Mesenchymal stem cell (in vitro differentiated cells and primary cell): ENCODE results near the gene ZBTB7C.

Experiments used
- DNase-seq: peaks from one replicate; pipeline ENCODE4 v3.0.0-alpha.2; 2013
- H2AFZ ChIP-seq: one replicate; pipeline ENCODE4 v1.6.1; 2013; ENCODE audit warnings: low read depth, mild to moderate bottlenecking, control low read depth, inconsistent platforms, low read length, moderate library complexity
- H2AK5ac ChIP-seq: 2 replicates; pipeline ENCODE4 v1.6.1; 2013; ENCODE audit warnings: low read length, moderate library complexity, mild to moderate bottlenecking, inconsistent platforms; ENCODE audit not compliant: severe bottlenecking
- H2BK120ac ChIP-seq: one replicate; pipeline ENCODE4 v1.6.1; 2013; ENCODE audit warnings: low read depth, mild to moderate bottlenecking, inconsistent platforms, low read length, moderate library complexity
- H2BK12ac ChIP-seq, 2 experiments: one replicate each; pipeline ENCODE4 v1.6.1; 2013; ENCODE audit warnings: inconsistent platforms in 2 of 2, low read length in 2 of 2, mild to moderate bottlenecking in 2 of 2, moderate library complexity in 2 of 2, control low read depth in 1 of 2
- H2BK15ac ChIP-seq: one replicate; pipeline ENCODE4 v1.6.1; 2013; ENCODE audit warnings: mild to moderate bottlenecking, low read depth, inconsistent platforms; ENCODE audit not compliant: poor library complexity, severe bottlenecking
- H2BK5ac ChIP-seq: 2 replicates; pipeline ENCODE4 v1.6.1; 2013; ENCODE audit warnings: low read depth, mild to moderate bottlenecking, low read length, control low read depth, inconsistent platforms; ENCODE audit not compliant: poor library complexity, severe bottlenecking
- H3K14ac ChIP-seq, 2 experiments: one replicate each; pipeline ENCODE4 v1.6.1; 2013; ENCODE audit warnings: inconsistent platforms in 2 of 2, low read length in 2 of 2, control low read depth in 1 of 2, mild to moderate bottlenecking in 1 of 2, moderate library complexity in 1 of 2
- H3K18ac ChIP-seq, 2 experiments: one replicate each; pipeline ENCODE4 v1.6.1; 2013; ENCODE audit warnings: inconsistent platforms in 2 of 2, low read length in 2 of 2, control low read depth in 1 of 2, low read depth in 1 of 2, mild to moderate bottlenecking in 1 of 2
- H3K23ac ChIP-seq, 2 experiments: one replicate each; pipeline ENCODE4 v1.6.1; 2013; ENCODE audit warnings: inconsistent platforms in 2 of 2, low read length in 2 of 2, mild to moderate bottlenecking in 2 of 2, moderate library complexity in 2 of 2, control low read depth in 1 of 2
- H3K27ac ChIP-seq: 2 replicates; pipeline ENCODE4 v1.5.1; 2013; ENCODE audit warnings: mild to moderate bottlenecking, moderate library complexity, low read length, control low read depth, inconsistent platforms; ENCODE audit not compliant: poor library complexity, severe bottlenecking
- H3K27me3 ChIP-seq, 2 experiments: 2 replicates each; pipeline versions ENCODE4 v1.6.1 to v1.7.0; 2013; ENCODE audit warnings: low read length in 2 of 2, mild to moderate bottlenecking in 2 of 2, moderate library complexity in 2 of 2, control low read depth in 1 of 2, inconsistent platforms in 1 of 2; ENCODE audit not compliant: control insufficient read depth in 1 of 2, insufficient read depth in 1 of 2
- H3K36me3 ChIP-seq, 2 experiments: 2 replicates each; pipeline versions ENCODE4 v1.6.1 to v1.7.0; 2013; ENCODE audit warnings: low read length in 2 of 2, control low read depth in 1 of 2, inconsistent platforms in 1 of 2, low read depth in 1 of 2, mild to moderate bottlenecking in 1 of 2; ENCODE audit not compliant: insufficient read depth in 2 of 2, control insufficient read depth in 1 of 2
- H3K4ac ChIP-seq, 2 experiments: one replicate each; pipeline ENCODE4 v1.6.1; 2013; ENCODE audit warnings: inconsistent platforms in 2 of 2, low read length in 2 of 2, mild to moderate bottlenecking in 2 of 2, moderate library complexity in 2 of 2, control low read depth in 1 of 2, low read depth in 1 of 2
- H3K4me1 ChIP-seq: 2 replicates; pipeline ENCODE4 v1.6.1; 2013; ENCODE audit warnings: low read depth, low read length, control low read depth; ENCODE audit not compliant: control insufficient read depth, insufficient read depth
- H3K4me2 ChIP-seq: 2 replicates; pipeline ENCODE4 v1.6.1; 2013; ENCODE audit warnings: low read length, mild to moderate bottlenecking, inconsistent platforms; ENCODE audit not compliant: poor library complexity, severe bottlenecking
- H3K4me3 ChIP-seq, 2 experiments: 2 replicates each; pipeline versions ENCODE4 v1.5.1 to v1.7.0; 2013; ENCODE audit warnings: low read length in 2 of 2, mild to moderate bottlenecking in 2 of 2, control low read depth in 1 of 2, low read depth in 1 of 2; ENCODE audit not compliant: insufficient read depth in 1 of 2
- H3K79me1 ChIP-seq: replicated peaks from 2 replicates; pipeline ENCODE4 v1.6.1; 2013; ENCODE audit warnings: mild to moderate bottlenecking, control low read depth, low read length, inconsistent platforms; ENCODE audit not compliant: poor library complexity, severe bottlenecking
- H3K9ac ChIP-seq: 2 replicates; pipeline ENCODE4 v1.7.0; 2013; ENCODE audit warnings: mild to moderate bottlenecking, low read length, moderate library complexity
- H3K9me3 ChIP-seq: 2 replicates; pipeline ENCODE4 v1.7.0; 2013; ENCODE audit warnings: mild to moderate bottlenecking, low read length; ENCODE audit not compliant: control insufficient read depth
- H4K8ac ChIP-seq: one replicate; pipeline ENCODE4 v1.6.1; 2013; ENCODE audit warnings: inconsistent platforms, mild to moderate bottlenecking, low read length, moderate library complexity
- H4K91ac ChIP-seq: one replicate; pipeline ENCODE4 v1.6.1; 2013; ENCODE audit warnings: mild to moderate bottlenecking, low read length, inconsistent platforms
- WGBS: methylation state at CpG from one replicate; pipeline ENCODE4 v1.1.7; 2013; ENCODE audit warnings: mixed read lengths; 5-methylcytosine and 5-hydroxymethylcytosine counted together

Gene ZBTB7C

GRCh38 chr18:48385596-48385995 is 23.6 kb downstream of the ZBTB7C start:
- Histone ChIP-seq H2BK120ac (no peak overlapping the region), H3K4ac (no peak overlapping the region), H3K27me3 (peaks cover 3 to 29% of the 10 kb centered on the region in 2 experiments), H3K36me3 (no peaks in the 10 kb centered on the region), H3K4me3 (no peak overlapping the region), H3K4me1 (no peaks in the 10 kb centered on the region), H4K8ac (no peak overlapping the region), H2BK15ac (no peak overlapping the region), H3K18ac (no peak overlapping the region), H2AFZ (no peak overlapping the region), H2BK5ac (no peak overlapping the region), H3K14ac (no peak overlapping the region), H3K27ac (no peak overlapping the region), H2AK5ac (no peak overlapping the region), H3K79me1 (no peaks in the 10 kb centered on the region), H3K23ac (no peak overlapping the region), H2BK12ac (no peak overlapping the region), H3K9ac (no peak overlapping the region), H4K91ac (no peak overlapping the region), H3K9me3 (no peaks in the 10 kb centered on the region), H3K4me2 (no peak overlapping the region)
- DNase-seq: no peak
- 81% methylated on average over 11 of the region's 12 CpGs for WGBS

- no peaks in the 10 kb centered on the region for H3K9me3 ChIP-seq
- H3K27ac ChIP-seq: no peak overlapping the region
- no peaks in the 10 kb centered on the region for H3K36me3 ChIP-seq
- 59% methylated on average over 2 of the region's 3 CpGs for WGBS
- H2BK12ac ChIP-seq: no peak overlapping the region
- no peak overlapping the region for H2BK15ac ChIP-seq
- H4K91ac ChIP-seq: no peak overlapping the region
- H3K4me2 ChIP-seq: no peak overlapping the region
- H3K27me3 ChIP-seq: peaks cover 3 to 56% of the 10 kb centered on the region in 2 experiments
- H3K79me1 ChIP-seq: no peaks in the 10 kb centered on the region
- no peak overlapping the region for H2AK5ac ChIP-seq
- H3K18ac ChIP-seq: no peak overlapping the region
- H3K4ac ChIP-seq: no peak overlapping the region
- H2AFZ ChIP-seq: no peak overlapping the region
- H3K14ac ChIP-seq: no peak overlapping the region
- no peak overlapping the region for H2BK120ac ChIP-seq
- H3K23ac ChIP-seq: no peak overlapping the region
- H2BK5ac ChIP-seq: no peak overlapping the region
- no peak for DNase-seq
- no peaks in the 10 kb centered on the region for H3K4me1 ChIP-seq
- no peak overlapping the region for H3K4me3 ChIP-seq
- no peak overlapping the region for H3K9ac ChIP-seq
- H4K8ac ChIP-seq: no peak overlapping the region
Measured at GRCh38 chr18:48376934-48377333, 32.2 kb downstream of the ZBTB7C start.

DNA sequence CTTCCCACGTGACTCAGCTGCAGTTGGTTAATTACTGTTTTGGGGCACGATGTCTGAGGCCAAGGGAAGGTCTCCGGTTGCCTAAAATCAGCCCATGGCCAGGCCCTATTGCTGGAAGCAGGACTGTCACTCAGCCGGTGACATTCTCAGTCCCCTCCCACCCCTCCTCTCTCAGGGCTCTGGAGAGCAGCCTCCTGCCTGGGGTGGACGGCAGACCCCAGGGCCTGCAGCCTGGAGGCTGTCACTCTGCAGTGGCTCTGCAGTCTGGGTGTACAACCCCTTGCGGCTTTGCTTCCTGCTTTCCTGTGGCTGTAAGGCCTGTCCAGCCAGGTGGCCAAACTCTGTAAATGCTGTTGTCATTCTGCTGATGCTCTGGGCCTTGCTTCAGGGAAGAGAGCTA is 32.8 kb downstream of the ZBTB7C start:
- Histone ChIP-seq H3K9ac (no peak overlapping the region), H3K4me3 (no peak overlapping the region), H3K23ac (no peak overlapping the region), H3K14ac (no peak overlapping the region), H3K79me1 (no peaks in the 10 kb centered on the region), H3K4me2 (no peak overlapping the region), H2BK15ac (no peak overlapping the region), H3K4ac (no peak overlapping the region), H3K27ac (no peak overlapping the region), H2BK5ac (no peak overlapping the region), H4K91ac (no peak overlapping the region), H2BK12ac (no peak overlapping the region), H3K9me3 (no peaks in the 10 kb centered on the region), H3K36me3 (no peaks in the 10 kb centered on the region), H2AK5ac (no peak overlapping the region), H2AFZ (no peak overlapping the region), H3K18ac (no peak overlapping the region), H3K27me3 (peaks cover 3 to 55% of the 10 kb centered on the region in 2 experiments), H2BK120ac (no peak overlapping the region), H4K8ac (no peak overlapping the region), H3K4me1 (no peaks in the 10 kb centered on the region)
- no peak for DNase-seq
- 24% methylated on average over 6 of the region's 6 CpGs for WGBS

GRCh38 chr18:48375150-48375800 is 33.9 kb downstream of the ZBTB7C start:
- Histone ChIP-seq H3K23ac (no peak overlapping the region), H3K9me3 (no peaks in the 10 kb centered on the region), H2BK12ac (no peak overlapping the region), H2BK5ac (no peak overlapping the region), H3K36me3 (no peaks in the 10 kb centered on the region), H3K18ac (no peak overlapping the region), H3K27me3 (peaks cover 3 to 60% of the 10 kb centered on the region in 2 experiments), H3K4me1 (no peaks in the 10 kb centered on the region), H2BK15ac (no peak overlapping the region), H2BK120ac (no peak overlapping the region), H3K4me3 (peak overlapping the region in 1 of 2 experiments; percentile 59), H3K79me1 (no peaks in the 10 kb centered on the region), H3K9ac (peak overlapping the region; percentile 42), H2AFZ (no peak overlapping the region), H3K4ac (no peak overlapping the region), H3K27ac (no peak overlapping the region), H3K14ac (peak overlapping the region in 1 of 2 experiments; percentile 57), H4K91ac (no peak overlapping the region), H3K4me2 (no peak overlapping the region), H4K8ac (no peak overlapping the region), H2AK5ac (no peak overlapping the region)
- 94% methylated on average over 3 of the region's 7 CpGs for WGBS
- no peak for DNase-seq
